HepG2 (cell line): ENCODE results near the gene EHD1. TPM values are rescaled to one million over a fixed set of nuclear protein-coding genes. Genes with fewer than 3 reads are reported as not detected.

Source experiments
- HNRNPLL ChIP-seq: fragments of 200-400 bp; formaldehyde crosslinking; IDR thresholded peaks from 2 replicates; pipeline ENCODE4 v1.6.1; 2017; ENCODE audit warnings: mild to moderate bottlenecking, low read depth, low read length; ENCODE audit not compliant: poor library complexity, severe bottlenecking
- HNRNPUL1 ChIP-seq: fragments of 200-400 bp; formaldehyde crosslinking; IDR thresholded peaks from 2 replicates; pipeline ENCODE4 v1.6.1; 2017; ENCODE audit warnings: low read depth, mild to moderate bottlenecking, low read length, moderate library complexity
- IRF2 ChIP-seq: IDR thresholded peaks from 2 replicates; pipeline ENCODE4 v1.6.1; 2018; ENCODE audit warnings: missing genetic modification reagents, missing compliant biosample characterization
- KLF12 ChIP-seq: sonication (generic); formaldehyde crosslinking; IDR thresholded peaks from 2 replicates; pipeline ENCODE4 v1.4.0; 2020; ENCODE audit warnings: missing genetic modification reagents, borderline replicate concordance
- KLF16 ChIP-seq, 2 experiments: sonication (generic) in 1 of 2; formaldehyde crosslinking in 1 of 2; IDR thresholded peaks; 2 replicates each; pipeline versions ENCODE4 v1.6.1 to v1.8.0; 2016 to 2023; ENCODE audit warnings: missing genetic modification reagents in 2 of 2, missing compliant biosample characterization in 1 of 2
- MTA1 ChIP-seq: sonication (generic); formaldehyde crosslinking; IDR thresholded peaks from 2 replicates; pipeline ENCODE4 v1.4.0; 2020; ENCODE audit warnings: missing genetic modification reagents, mild to moderate bottlenecking, borderline replicate concordance
- PHF20 ChIP-seq: sonication (generic); formaldehyde crosslinking; IDR thresholded peaks from 2 replicates; pipeline ENCODE4 v1.5.0; 2020; ENCODE audit warnings: mild to moderate bottlenecking, missing genetic modification reagents
- PHF5A ChIP-seq: IDR thresholded peaks from one replicate; pipeline ENCODE4 v1.6.1; 2018; ENCODE audit warnings: low read depth, missing genetic modification reagents; ENCODE audit not compliant: unreplicated experiment
- REL ChIP-seq: sonication (generic); formaldehyde crosslinking; conservative IDR thresholded peaks from 2 replicates; pipeline ENCODE4 v1.8.0; 2022; ENCODE audit warnings: mild to moderate bottlenecking, missing genetic modification reagents, moderate library complexity
- SIX4 ChIP-seq: sonication (generic); formaldehyde crosslinking; IDR thresholded peaks from 2 replicates; pipeline ENCODE4 v1.4.0; 2020; ENCODE audit warnings: missing genetic modification reagents
- SKI ChIP-seq: fragments of 450-650 bp; IDR thresholded peaks from one replicate; pipeline ENCODE4 v1.6.1; 2018; ENCODE audit warnings: mild to moderate bottlenecking; ENCODE audit not compliant: partially characterized antibody
- SRF ChIP-seq: IDR thresholded peaks from 2 replicates; pipeline ENCODE4 v1.6.1; 2011; ENCODE audit warnings: mild to moderate bottlenecking, low read depth, low read length, moderate library complexity
- TBX3 ChIP-seq: fragments of 450-650 bp; IDR thresholded peaks from 2 replicates; pipeline ENCODE4 v1.6.1; 2017; ENCODE audit warnings: antibody characterized with exemption, mild to moderate bottlenecking, inconsistent platforms, borderline replicate concordance
- XBP1 ChIP-seq: sonication (generic); formaldehyde crosslinking; IDR thresholded peaks from 2 replicates; pipeline ENCODE4 v1.5.0; 2020; ENCODE audit warnings: missing genetic modification reagents
- YEATS4 ChIP-seq: sonication (generic); formaldehyde crosslinking; IDR thresholded peaks from 2 replicates; pipeline ENCODE4 v1.4.0; 2020; ENCODE audit warnings: missing genetic modification reagents, borderline replicate concordance
- ZFY ChIP-seq: sonication (generic); formaldehyde crosslinking; IDR thresholded peaks from 2 replicates; pipeline ENCODE4 v1.4.0; 2020; ENCODE audit warnings: missing genetic modification reagents
- ZNF337 ChIP-seq: sonication (generic); formaldehyde crosslinking; IDR thresholded peaks from 2 replicates; pipeline ENCODE4 v1.5.1; 2020; ENCODE audit warnings: missing genetic modification reagents, low read depth, mild to moderate bottlenecking, borderline replicate concordance
- ZNF713 ChIP-seq: sonication (generic); formaldehyde crosslinking; IDR thresholded peaks from 2 replicates; pipeline ENCODE4 v1.4.0; 2020; ENCODE audit warnings: mild to moderate bottlenecking, missing genetic modification reagents
- ZNF777 ChIP-seq: sonication (generic); formaldehyde crosslinking; IDR thresholded peaks from 2 replicates; pipeline ENCODE4 v1.4.0; 2020; ENCODE audit warnings: missing genetic modification reagents
- ZSCAN22 ChIP-seq: sonication (generic); formaldehyde crosslinking; IDR thresholded peaks from 2 replicates; pipeline ENCODE4 v1.4.0; 2020; ENCODE audit warnings: mild to moderate bottlenecking, missing genetic modification reagents
- polyA plus RNA-seq, 8 experiments: library from polyadenylated mRNA; depleted of rRNA in 3 of 8; stranded (reverse) in 7 of 8; unstranded in 1 of 8; fragments of >200 nt; fragmentation: Illumina TruSeq in 4 of 8; extraction: Trizol in 4 of 8; gene quantifications; 2 replicates each; pipeline versions ENCODE4 v1.2.1 to v1.2.3, GENCODE V29; 2011 to 2016; ENCODE audit warnings: low read depth in 4 of 8, missing spikeins in 1 of 8, mixed read lengths in 1 of 8; ENCODE audit not compliant: insufficient read depth in 1 of 8
- total RNA-seq, 5 experiments: library from RNA; depleted of rRNA; stranded (reverse); fragments of >200 nt; fragmentation: Illumina TruSeq; extraction: Trizol; gene quantifications; 2 replicates each; pipeline ENCODE4 v1.2.3, GENCODE V29; 2016; ENCODE audit warnings: low read depth in 1 of 5
- TF ChIP-seq, protein P1 (sequence below): sonication (generic); formaldehyde crosslinking; IDR thresholded peaks from 2 replicates; pipeline ENCODE4 v1.5.1; 2020; ENCODE audit warnings: mild to moderate bottlenecking, missing genetic modification reagents, moderate library complexity
- TF ChIP-seq, protein P2 (sequence below): conservative IDR thresholded peaks from 2 replicates; pipeline ENCODE4 v1.6.1; 2018; ENCODE audit warnings: missing genetic modification reagents
- TF ChIP-seq, protein P3 (sequence below): sonication (generic); formaldehyde crosslinking; IDR thresholded peaks from 2 replicates; pipeline ENCODE4 v1.4.0; 2020; ENCODE audit warnings: mild to moderate bottlenecking, missing genetic modification reagents
- TF ChIP-seq, protein P4 (sequence below): sonication (generic); formaldehyde crosslinking; IDR thresholded peaks from 2 replicates; pipeline ENCODE4 v1.9.0; 2021; ENCODE audit warnings: missing genetic modification reagents, mild to moderate bottlenecking, borderline replicate concordance
- TF ChIP-seq, protein P5 (sequence below): sonication (generic); formaldehyde crosslinking; IDR thresholded peaks from 2 replicates; pipeline ENCODE4 v1.5.0; 2020; ENCODE audit warnings: missing genetic modification reagents, mild to moderate bottlenecking, borderline replicate concordance

EHD1 gene
- total and polyA plus RNA-seq, 2 of the 13 experiments (the other 11 are each of a cell fraction or from before 2014, with no cell fraction given), result 23.6 to 26.6 TPM

DNA sequence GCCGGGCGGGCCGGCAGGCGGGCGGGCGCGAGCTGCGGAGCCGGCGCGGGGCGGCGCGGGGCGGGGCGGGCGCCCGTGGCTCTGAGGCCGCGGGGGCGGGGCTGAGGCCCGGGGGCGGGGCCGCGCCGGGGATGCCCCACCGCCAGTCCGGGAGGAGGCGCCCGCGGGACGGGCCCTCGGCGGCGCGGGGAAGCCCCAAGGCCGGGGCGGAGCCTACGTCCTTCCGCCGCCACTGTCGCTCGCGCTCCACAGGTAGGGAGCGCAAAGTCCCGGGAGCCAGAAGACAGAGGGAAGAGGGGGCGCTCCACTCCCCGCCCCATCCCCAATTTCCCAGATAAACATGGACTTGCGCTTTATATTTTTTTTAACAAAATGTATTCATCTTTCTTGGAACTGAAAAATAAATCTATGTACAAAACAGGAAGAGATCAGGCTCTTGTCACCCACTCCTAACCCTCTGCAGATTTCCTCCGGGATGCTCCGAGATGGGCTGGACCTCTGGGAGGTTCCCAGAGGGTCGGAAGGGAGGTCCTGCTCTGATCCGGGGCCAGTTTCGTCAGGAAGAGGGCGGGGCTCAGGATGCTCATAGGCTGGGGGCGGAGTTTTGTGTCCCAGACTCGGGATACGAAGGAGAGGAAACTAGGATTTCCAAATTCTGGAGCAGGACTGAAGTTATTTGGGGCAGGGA is 75.1 kb downstream of the EHD1 start, which contains the start of gene MAP4K2 (continued):
- TF ChIP-seq HNRNPLL, result peak; percentile 78
- TF ChIP-seq, protein P1, sequence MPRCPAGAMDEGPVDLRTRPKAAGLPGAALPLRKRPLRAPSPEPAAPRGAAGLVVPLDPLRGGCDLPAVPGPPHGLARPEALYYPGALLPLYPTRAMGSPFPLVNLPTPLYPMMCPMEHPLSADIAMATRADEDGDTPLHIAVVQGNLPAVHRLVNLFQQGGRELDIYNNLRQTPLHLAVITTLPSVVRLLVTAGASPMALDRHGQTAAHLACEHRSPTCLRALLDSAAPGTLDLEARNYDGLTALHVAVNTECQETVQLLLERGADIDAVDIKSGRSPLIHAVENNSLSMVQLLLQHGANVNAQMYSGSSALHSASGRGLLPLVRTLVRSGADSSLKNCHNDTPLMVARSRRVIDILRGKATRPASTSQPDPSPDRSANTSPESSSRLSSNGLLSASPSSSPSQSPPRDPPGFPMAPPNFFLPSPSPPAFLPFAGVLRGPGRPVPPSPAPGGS (CRISPR knock-in tag), result no peak
- TF ChIP-seq, protein P2, sequence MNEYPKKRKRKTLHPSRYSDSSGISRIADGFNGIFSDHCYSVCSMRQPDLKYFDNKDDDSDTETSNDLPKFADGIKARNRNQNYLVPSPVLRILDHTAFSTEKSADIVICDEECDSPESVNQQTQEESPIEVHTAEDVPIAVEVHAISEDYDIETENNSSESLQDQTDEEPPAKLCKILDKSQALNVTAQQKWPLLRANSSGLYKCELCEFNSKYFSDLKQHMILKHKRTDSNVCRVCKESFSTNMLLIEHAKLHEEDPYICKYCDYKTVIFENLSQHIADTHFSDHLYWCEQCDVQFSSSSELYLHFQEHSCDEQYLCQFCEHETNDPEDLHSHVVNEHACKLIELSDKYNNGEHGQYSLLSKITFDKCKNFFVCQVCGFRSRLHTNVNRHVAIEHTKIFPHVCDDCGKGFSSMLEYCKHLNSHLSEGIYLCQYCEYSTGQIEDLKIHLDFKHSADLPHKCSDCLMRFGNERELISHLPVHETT (CRISPR knock-in tag), result peak; percentile 87
- TF ChIP-seq PHF20 (CRISPR knock-in tag), result 0 out of 2 replicates have a peak, but pooled peaks have one; percentile 21
- TF ChIP-seq ZFY (CRISPR knock-in tag), result peak; percentile 52; the same call in 1 of the 2 replicates
- TF ChIP-seq KLF16 (CRISPR knock-in tag; IDR thresholded peaks at IDR 0.05), result no peak
- TF ChIP-seq ZNF713, result no peak
- TF ChIP-seq, protein P3, sequence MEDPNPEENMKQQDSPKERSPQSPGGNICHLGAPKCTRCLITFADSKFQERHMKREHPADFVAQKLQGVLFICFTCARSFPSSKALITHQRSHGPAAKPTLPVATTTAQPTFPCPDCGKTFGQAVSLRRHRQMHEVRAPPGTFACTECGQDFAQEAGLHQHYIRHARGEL (CRISPR knock-in tag), result no peak
- TF ChIP-seq TBX3, result no peak
- TF ChIP-seq, protein P4, sequence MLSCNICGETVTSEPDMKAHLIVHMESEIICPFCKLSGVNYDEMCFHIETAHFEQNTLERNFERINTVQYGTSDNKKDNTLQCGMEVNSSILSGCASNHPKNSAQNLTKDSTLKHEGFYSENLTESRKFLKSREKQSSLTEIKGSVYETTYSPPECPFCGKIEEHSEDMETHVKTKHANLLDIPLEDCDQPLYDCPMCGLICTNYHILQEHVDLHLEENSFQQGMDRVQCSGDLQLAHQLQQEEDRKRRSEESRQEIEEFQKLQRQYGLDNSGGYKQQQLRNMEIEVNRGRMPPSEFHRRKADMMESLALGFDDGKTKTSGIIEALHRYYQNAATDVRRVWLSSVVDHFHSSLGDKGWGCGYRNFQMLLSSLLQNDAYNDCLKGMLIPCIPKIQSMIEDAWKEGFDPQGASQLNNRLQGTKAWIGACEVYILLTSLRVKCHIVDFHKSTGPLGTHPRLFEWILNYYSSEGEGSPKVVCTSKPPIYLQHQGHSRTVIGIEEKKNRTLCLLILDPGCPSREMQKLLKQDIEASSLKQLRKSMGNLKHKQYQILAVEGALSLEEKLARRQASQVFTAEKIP, result no peak
- 0 out of 2 replicates have a peak, but pooled peaks have one; percentile 35 for TF ChIP-seq ZNF337 (CRISPR knock-in tag)
- TF ChIP-seq SIX4 (CRISPR knock-in tag), result no peak
- peak; percentile 16 for TF ChIP-seq SKI
- TF ChIP-seq ZSCAN22, result no peak
- no peak for TF ChIP-seq PHF5A (CRISPR knock-in tag)
- TF ChIP-seq KLF12 (CRISPR knock-in tag), result peak; percentile 35; the same call in 1 of the 2 replicates
- no peak for TF ChIP-seq XBP1 (CRISPR knock-in tag)
- no peak for TF ChIP-seq MTA1 (CRISPR knock-in tag)
- TF ChIP-seq, protein P5, sequence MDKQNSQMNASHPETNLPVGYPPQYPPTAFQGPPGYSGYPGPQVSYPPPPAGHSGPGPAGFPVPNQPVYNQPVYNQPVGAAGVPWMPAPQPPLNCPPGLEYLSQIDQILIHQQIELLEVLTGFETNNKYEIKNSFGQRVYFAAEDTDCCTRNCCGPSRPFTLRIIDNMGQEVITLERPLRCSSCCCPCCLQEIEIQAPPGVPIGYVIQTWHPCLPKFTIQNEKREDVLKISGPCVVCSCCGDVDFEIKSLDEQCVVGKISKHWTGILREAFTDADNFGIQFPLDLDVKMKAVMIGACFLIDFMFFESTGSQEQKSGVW, result no peak
- TF ChIP-seq SRF, result no peak
- 0 out of 2 replicates have a peak, but pooled peaks have one; percentile 43 for TF ChIP-seq IRF2 (CRISPR knock-in tag)
- no peak for TF ChIP-seq HNRNPUL1
- no peak for TF ChIP-seq REL (CRISPR knock-in tag)
- peak; percentile 61; the same call in 1 of the 2 replicates for TF ChIP-seq YEATS4 (CRISPR knock-in tag)
- peak; percentile 45; the same call in 1 of the 2 replicates for TF ChIP-seq ZNF777 (CRISPR knock-in tag)
